DMS153 treated with DMSO at 0.1 percent for 48 hours (cell line): ENCODE results near the gene RABGAP1L.
A peak's percentile ranks its signal among the peaks of the same experiment; 100 is the strongest.
"Not testable (repeated sequence)": the region's sequence is repeated elsewhere in the genome, so short reads cannot be mapped to it uniquely, and the experiment has no call there.

Experiments
- DNase-seq: peaks from one replicate; lab custom pipeline; 2025; ENCODE audit not compliant: unreplicated experiment; lab: John Stamatoyannopoulos, UW

Gene RABGAP1L

GRCh38 chr1:174238845-174239501 is 79.7 kb downstream of the RABGAP1L start:
- not testable (repeated sequence) for DNase-seq

GRCh38 chr1:174239541-174239940 is 80.2 kb downstream of the RABGAP1L start:
- no peak for DNase-seq

GRCh38 chr1:174242856-174243255 is 83.5 kb downstream of the RABGAP1L start:
- no peak for DNase-seq

- no peak for DNase-seq
Measured at GRCh38 chr1:174243451-174244000, 84.2 kb downstream of the RABGAP1L start.

- no peak for DNase-seq
Measured at GRCh38 chr1:174244017-174244416, 84.7 kb downstream of the RABGAP1L start.

- no peak for DNase-seq
Measured at GRCh38 chr1:174247472-174247871, 88.2 kb downstream of the RABGAP1L start.

GRCh38 chr1:174248041-174248440 is 88.7 kb downstream of the RABGAP1L start:
- no peak for DNase-seq

- DNase-seq: not testable (repeated sequence)
Measured at GRCh38 chr1:174256386-174256785, 97.1 kb downstream of the RABGAP1L start.

- DNase-seq: peak; percentile 68
Measured at GRCh38 chr1:174258148-174258550, 98.8 kb downstream of the RABGAP1L start.

- DNase-seq: peak; percentile 72
Measured at GRCh38 chr1:174262349-174263241, 103.3 kb downstream of the RABGAP1L start.

- no peak for DNase-seq
Measured at GRCh38 chr1:174265282-174265681, 106.0 kb downstream of the RABGAP1L start.

- DNase-seq: no peak
Measured at GRCh38 chr1:174266476-174266875, 107.2 kb downstream of the RABGAP1L start.

- DNase-seq: no peak
Measured at GRCh38 chr1:174266991-174267612, 107.8 kb downstream of the RABGAP1L start.

- no peak for DNase-seq
Measured at GRCh38 chr1:174269989-174270651, 110.8 kb downstream of the RABGAP1L start.

GRCh38 chr1:174273190-174273589 is 113.9 kb downstream of the RABGAP1L start:
- DNase-seq: no peak

- DNase-seq: no peak
Measured at GRCh38 chr1:174273776-174274175, 114.5 kb downstream of the RABGAP1L start.

GRCh38 chr1:174274452-174274851 is 115.1 kb downstream of the RABGAP1L start:
- no peak for DNase-seq

- no peak for DNase-seq
Measured at GRCh38 chr1:174274884-174275283, 115.6 kb downstream of the RABGAP1L start.

GRCh38 chr1:174276087-174276486 is 116.8 kb downstream of the RABGAP1L start:
- DNase-seq: no peak

- DNase-seq: no peak
Measured at GRCh38 chr1:174284052-174284451, 124.7 kb downstream of the RABGAP1L start.

- DNase-seq: no peak
Measured at GRCh38 chr1:174286042-174286441, 126.7 kb downstream of the RABGAP1L start.
